ENCODE results near the gene STAMBPL1.

STAMBPL1 gene

GRCh38 chr10:88896372-88896993, 16.4 kb downstream of the STAMBPL1 start:
- DNase-seq = no peak

GRCh38 chr10:88896994-88897853, 17.2 kb downstream of the STAMBPL1 start:
- DNase-seq = peak; percentile 53

- DNase-seq = no peak
Observed at GRCh38 chr10:88898727-88899126, 18.7 kb downstream of the STAMBPL1 start.

- DNase-seq = no peak
Observed at GRCh38 chr10:88899886-88900285, 19.8 kb downstream of the STAMBPL1 start.

GRCh38 chr10:88901206-88901983, 21.4 kb downstream of the STAMBPL1 start:
- DNase-seq = no peak

GRCh38 chr10:88901984-88902789, 22.1 kb downstream of the STAMBPL1 start:
- no peak for DNase-seq

- no peak for DNase-seq
Observed at GRCh38 chr10:88903715-88904114, 23.7 kb downstream of the STAMBPL1 start.

- no peak for DNase-seq
Observed at GRCh38 chr10:88906921-88907320, 26.9 kb downstream of the STAMBPL1 start.

GRCh38 chr10:88908194-88908593, 28.1 kb downstream of the STAMBPL1 start:
- DNase-seq = no peak

- no peak for DNase-seq
Observed at GRCh38 chr10:88911116-88911515, 31.1 kb downstream of the STAMBPL1 start.

GRCh38 chr10:88911851-88912250, 31.8 kb downstream of the STAMBPL1 start:
- DNase-seq = no peak

- no peak for DNase-seq
Observed at GRCh38 chr10:88913127-88913526, 33.1 kb downstream of the STAMBPL1 start.

- DNase-seq = no peak
Observed at GRCh38 chr10:88913788-88914187, 33.7 kb downstream of the STAMBPL1 start.

GRCh38 chr10:88915781-88916180, 35.7 kb downstream of the STAMBPL1 start:
- no peak for DNase-seq

GRCh38 chr10:88916231-88916630, 36.2 kb downstream of the STAMBPL1 start:
- no peak for DNase-seq

GRCh38 chr10:88916986-88917385, 36.9 kb downstream of the STAMBPL1 start:
- DNase-seq = no peak

GRCh38 chr10:88918191-88918905, 38.3 kb downstream of the STAMBPL1 start:
- DNase-seq = no peak

- no peak for DNase-seq
Observed at GRCh38 chr10:88919041-88919440, 39.0 kb downstream of the STAMBPL1 start.

- no peak for DNase-seq
Observed at GRCh38 chr10:88920198-88920597, 40.2 kb downstream of the STAMBPL1 start.

- no peak for DNase-seq
Observed at GRCh38 chr10:88920986-88921593, 41.0 kb downstream of the STAMBPL1 start.

GRCh38 chr10:88922041-88922440, 42.0 kb downstream of the STAMBPL1 start:
- DNase-seq = no peak

GRCh38 chr10:88923520-88923919, 43.5 kb downstream of the STAMBPL1 start:
- no peak for DNase-seq

Data from stimulated activated CD8-positive, alpha-beta memory T cell treated with anti-CD3 and anti-CD28 coated beads, Interleukin-4, amount 100 ng/mL, for 48 hours (primary cell).